C4-2B (cell line): ENCODE measurements around the gene MAG.

Experiments used
- H3K27ac ChIP-seq: fragments of 450-650 bp; 2 replicates; pipeline ENCODE4 v1.5.1; 2017
- CTCF ChIP-seq: fragments of 450-650 bp; conservative IDR thresholded peaks from 2 replicates; pipeline ENCODE4 v1.5.1; 2017; ENCODE audit warnings: mild to moderate bottlenecking
- ZFX ChIP-seq: fragments of 450-650 bp; IDR thresholded peaks from 2 replicates; pipeline ENCODE4 v1.6.1; 2017

The MAG gene

GRCh38 chr19:35272122-35272719, 19.7 kb upstream of the MAG start:
- H3K27ac ChIP-seq = no peak overlapping the region
- TF ChIP-seq CTCF = no peak
- no peak for TF ChIP-seq ZFX

GRCh38 chr19:35272954-35273649, 18.9 kb upstream of the MAG start:
- no peak overlapping the region for H3K27ac ChIP-seq
- TF ChIP-seq ZFX (no peak), CTCF (no peak)

GRCh38 chr19:35273686-35274259, 18.2 kb upstream of the MAG start:
- no peak overlapping the region for H3K27ac ChIP-seq
- TF ChIP-seq ZFX (no peak), CTCF (no peak)

- TF ChIP-seq ZFX = no peak
- no peak for TF ChIP-seq CTCF
- no peak overlapping the region for H3K27ac ChIP-seq
These were observed 17.6 kb upstream of the MAG start for GRCh38 chr19:35274323-35274722.

- TF ChIP-seq ZFX (no peak), CTCF (no peak)
- H3K27ac ChIP-seq = no peak overlapping the region
These were observed 15.2 kb upstream of the MAG start for GRCh38 chr19:35276706-35277281.

GRCh38 chr19:35278578-35279284, 13.2 kb upstream of the MAG start:
- H3K27ac ChIP-seq = no peak overlapping the region
- TF ChIP-seq ZFX (no peak), CTCF (no peak)
